SK-N-MC (cell line): ENCODE measurements around the gene FAM149B1.
A peak's percentile ranks its signal among the peaks of the same experiment; 100 is the strongest.

ENCODE experiments used
- DNase-seq: peaks from one replicate; pipeline ENCODE4 v3.0.0-alpha.2; 2011; ENCODE audit warnings: low read depth, low spot score
- H3K27ac ChIP-seq: fragments of 200-600 bp; sonication (generic); 2 replicates; pipeline ENCODE4 v1.5.1; 2016; ENCODE audit warnings: mixed run types
- H3K36me3 ChIP-seq: fragments of 200-600 bp; sonication (generic); 2 replicates; pipeline ENCODE4 v1.6.1; 2017; ENCODE audit warnings: antibody characterized with exemption, low read length, mixed read lengths; ENCODE audit not compliant: insufficient read depth
- H3K4me3 ChIP-seq: fragments of 200-600 bp; sonication (generic); 2 replicates; pipeline ENCODE4 v1.5.1; 2016
- H3K9ac ChIP-seq: fragments of 200-600 bp; sonication (generic); 2 replicates; pipeline ENCODE4 v1.8.0; 2017; ENCODE audit warnings: mixed run types, mixed read lengths; ENCODE audit not compliant: insufficient read length
- H3K9me3 ChIP-seq: fragments of 200-600 bp; sonication (generic); 2 replicates; pipeline ENCODE4 v1.6.1; 2017; ENCODE audit warnings: low read depth, mild to moderate bottlenecking, antibody characterized with exemption, low read length, moderate library complexity, mixed read lengths
- EZH2 ChIP-seq: fragments of 200-600 bp; sonication (generic); IDR thresholded peaks from one replicate; pipeline ENCODE4 v1.6.1; 2017; ENCODE audit warnings: antibody characterized with exemption
- FOXP2 ChIP-seq: optimal IDR thresholded peaks from 2 replicates; pipeline ENCODE3; 2011; ENCODE audit warnings: mild to moderate bottlenecking, moderate library complexity; ENCODE audit not compliant: insufficient read depth; ENCODE audit errors: extremely low read length, control extremely low read depth
- POLR2AphosphoS5 ChIP-seq: IDR thresholded peaks from 2 replicates; pipeline ENCODE4 v1.6.1; 2012; ENCODE audit warnings: mild to moderate bottlenecking, low read depth, low read length, borderline replicate concordance

Gene FAM149B1

GRCh38 chr10:73167783-73168464 is at the start of gene FAM149B1, which contains the start of gene ECD:
Gene FAM149B1 (plus strand): TSS chr10:73168119. CDS start chr10:73168340, 221 bp downstream.
Gene ECD (minus strand): TSS chr10:73168008. CDS start chr10:73163937, 4,071 bp downstream.
- TF ChIP-seq EZH2 = no peak
- no peak for TF ChIP-seq FOXP2
- TF ChIP-seq POLR2AphosphoS5 = peak; percentile 86
- peak within 1 kb of the TSS; percentile 90 for H3K4me3 ChIP-seq
- H3K9ac ChIP-seq = peak within 1 kb of the TSS; percentile 91
- no peaks in the 10 kb centered on the region for H3K9me3 ChIP-seq
- peak within 1 kb of the TSS; percentile 68; the same call in 1 of the 2 replicates for H3K27ac ChIP-seq
- DNase-seq = no peak
- H3K36me3 ChIP-seq = peaks cover 8% of the 10 kb centered on the region; the same call in 1 of the 2 replicates

GRCh38 chr10:73119457-73119856 is 48.5 kb upstream of the FAM149B1 start:
- Histone ChIP-seq H3K36me3 (no peaks in the 10 kb centered on the region), H3K4me3 (no peak overlapping the region), H3K27ac (no peak overlapping the region), H3K9ac (no peak overlapping the region), H3K9me3 (no peaks in the 10 kb centered on the region)
- no peak for DNase-seq
- TF ChIP-seq EZH2 (no peak), POLR2AphosphoS5 (no peak), FOXP2 (no peak)

- Histone ChIP-seq H3K9me3 (no peaks in the 10 kb centered on the region), H3K27ac (no peak overlapping the region), H3K9ac (no peak overlapping the region), H3K4me3 (no peak overlapping the region), H3K36me3 (no peaks in the 10 kb centered on the region)
- TF ChIP-seq POLR2AphosphoS5 (no peak), EZH2 (no peak), FOXP2 (no peak)
- DNase-seq = no peak
Measured at GRCh38 chr10:73119952-73120351, 48.0 kb upstream of the FAM149B1 start.

- Histone ChIP-seq H3K27ac (no peak overlapping the region), H3K4me3 (no peak overlapping the region), H3K9ac (no peak overlapping the region), H3K9me3 (no peaks in the 10 kb centered on the region), H3K36me3 (peaks cover 7% of the 10 kb centered on the region; the same call in 1 of the 2 replicates)
- no peak for TF ChIP-seq POLR2AphosphoS5
- no peak for TF ChIP-seq FOXP2
- no peak for TF ChIP-seq EZH2
- no peak for DNase-seq
Measured at GRCh38 chr10:73126343-73126742, 41.6 kb upstream of the FAM149B1 start.

GRCh38 chr10:73131301-73131700 is 36.6 kb upstream of the FAM149B1 start:
- H3K9ac ChIP-seq = no peak overlapping the region

GRCh38 chr10:73131913-73132686 is 35.8 kb upstream of the FAM149B1 start:
- Histone ChIP-seq H3K36me3 (peaks cover 39% of the 10 kb centered on the region), H3K9me3 (no peaks in the 10 kb centered on the region), H3K27ac (no peak overlapping the region), H3K9ac (no peak overlapping the region), H3K4me3 (no peak overlapping the region)
- TF ChIP-seq POLR2AphosphoS5 (no peak), FOXP2 (no peak), EZH2 (no peak)
- no peak for DNase-seq

More at GRCh38 chr10:73131301-73131700, 36.6 kb upstream of the FAM149B1 start:
- Histone ChIP-seq H3K36me3 (peaks cover 36% of the 10 kb centered on the region), H3K27ac (no peak overlapping the region), H3K4me3 (no peak overlapping the region), H3K9me3 (no peaks in the 10 kb centered on the region)
- TF ChIP-seq FOXP2 = no peak
- no peak for TF ChIP-seq POLR2AphosphoS5
- TF ChIP-seq EZH2 = no peak
- no peak for DNase-seq

- TF ChIP-seq POLR2AphosphoS5 (no peak), FOXP2 (no peak), EZH2 (no peak)
- Histone ChIP-seq H3K9ac (no peak overlapping the region), H3K4me3 (no peak overlapping the region), H3K27ac (no peak overlapping the region), H3K9me3 (no peaks in the 10 kb centered on the region), H3K36me3 (peaks cover 45% of the 10 kb centered on the region)
- DNase-seq = no peak
Measured at GRCh38 chr10:73134727-73135126, 33.2 kb upstream of the FAM149B1 start.

- Histone ChIP-seq H3K9me3 (no peaks in the 10 kb centered on the region), H3K4me3 (no peak overlapping the region), H3K36me3 (peaks cover 37% of the 10 kb centered on the region), H3K9ac (no peak overlapping the region), H3K27ac (no peak overlapping the region)
- no peak for DNase-seq
- TF ChIP-seq POLR2AphosphoS5 = no peak
- no peak for TF ChIP-seq FOXP2
- TF ChIP-seq EZH2 = no peak
Measured at GRCh38 chr10:73136627-73137026, 31.3 kb upstream of the FAM149B1 start.
